NCI-H1694 treated with DMSO at 0.1 percent for 48 hours (cell line): ENCODE results near the gene ALAS2.
"Not testable (repeated sequence)": the region's sequence is repeated elsewhere in the genome, so short reads cannot be mapped to it uniquely, and the experiment has no call there.

Source experiments
- DNase-seq: peaks from one replicate; lab custom pipeline; 2025; lab: John Stamatoyannopoulos, UW

ALAS2 gene

GRCh38 chrX:55030271-55031205 is at the start of gene ALAS2:
Gene ALAS2 (minus strand): TSS chrX:55030977. CDS start chrX:55026000, 4,977 bp downstream.
- no peak for DNase-seq

DNA sequence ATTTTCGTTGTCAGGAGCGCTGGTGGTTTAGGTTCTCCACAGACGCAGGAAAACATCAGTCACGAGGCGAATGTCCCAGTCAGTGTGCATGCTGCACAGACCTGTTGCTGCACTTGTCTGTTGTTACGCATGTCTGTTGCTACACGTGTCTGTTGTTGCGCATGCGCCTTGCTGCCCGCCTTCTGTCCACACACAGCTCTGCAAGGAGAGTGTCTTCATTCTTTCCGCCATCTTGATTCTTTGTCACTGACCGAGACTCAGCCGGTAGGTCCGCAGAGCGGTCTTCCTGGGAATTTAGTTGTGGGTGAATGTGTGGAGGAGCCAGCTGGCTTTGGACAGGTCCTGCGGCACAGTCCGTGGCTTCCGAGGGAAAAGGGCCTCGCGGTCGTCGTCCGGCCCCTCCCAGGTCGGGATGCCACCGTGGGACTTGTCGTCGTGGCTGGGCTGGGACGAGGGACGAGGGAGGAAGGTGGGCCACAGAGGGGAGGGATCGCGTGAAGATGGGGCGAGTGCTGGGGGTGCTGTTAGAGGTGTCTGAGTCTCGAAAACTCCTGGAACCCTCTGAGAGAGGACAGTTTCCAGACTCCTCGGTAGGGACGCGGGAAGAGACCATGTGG is 44.2 kb upstream of the ALAS2 start, which contains the start of gene PAGE2B:
PAGE2B (plus strand) TSS at position 180 of the 617 bp plus-strand sequence. CDS start 1,012 bp downstream, outside the sequence.
- DNase-seq: no peak

DNA sequence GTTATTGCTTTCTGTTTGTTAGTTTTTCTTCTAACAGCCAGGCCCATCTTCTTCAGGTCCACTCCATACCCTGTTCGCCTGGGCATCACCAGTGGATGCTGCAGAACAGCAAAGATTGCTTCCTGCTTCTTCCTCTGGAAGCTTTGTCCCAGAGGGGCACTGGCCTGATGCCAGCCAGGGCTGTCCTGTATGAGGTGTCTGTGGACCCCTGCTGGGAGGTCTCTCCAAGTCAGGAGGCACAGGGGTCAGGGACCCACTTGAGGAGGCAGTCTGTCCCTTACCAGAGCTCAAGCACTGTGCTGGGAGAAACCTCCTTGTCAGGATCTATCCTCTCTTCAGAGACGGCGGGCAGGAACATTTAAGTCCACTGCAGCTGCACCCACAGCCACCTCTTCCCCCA is 41.5 kb upstream of the ALAS2 start:
- no peak for DNase-seq

DNA sequence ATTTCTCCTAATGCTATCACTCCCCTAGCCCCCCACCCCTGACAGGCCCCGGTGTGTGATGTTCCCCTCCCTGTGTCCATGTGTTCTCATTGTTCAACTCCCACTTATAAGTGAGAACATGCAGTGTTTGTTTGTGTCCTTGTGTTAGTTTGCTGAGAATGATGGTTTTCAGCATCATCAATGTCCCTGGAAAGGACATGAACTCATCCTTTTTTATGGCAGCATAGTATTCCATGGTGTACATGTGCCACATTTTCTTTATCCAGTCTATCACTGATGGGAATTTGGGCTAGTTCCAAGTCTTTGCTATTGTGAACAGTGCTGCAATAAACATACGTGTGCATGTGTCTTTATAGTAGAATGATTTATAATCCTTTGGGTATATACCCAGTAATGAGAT is 36.4 kb upstream of the ALAS2 start:
- not testable (repeated sequence) for DNase-seq

DNA sequence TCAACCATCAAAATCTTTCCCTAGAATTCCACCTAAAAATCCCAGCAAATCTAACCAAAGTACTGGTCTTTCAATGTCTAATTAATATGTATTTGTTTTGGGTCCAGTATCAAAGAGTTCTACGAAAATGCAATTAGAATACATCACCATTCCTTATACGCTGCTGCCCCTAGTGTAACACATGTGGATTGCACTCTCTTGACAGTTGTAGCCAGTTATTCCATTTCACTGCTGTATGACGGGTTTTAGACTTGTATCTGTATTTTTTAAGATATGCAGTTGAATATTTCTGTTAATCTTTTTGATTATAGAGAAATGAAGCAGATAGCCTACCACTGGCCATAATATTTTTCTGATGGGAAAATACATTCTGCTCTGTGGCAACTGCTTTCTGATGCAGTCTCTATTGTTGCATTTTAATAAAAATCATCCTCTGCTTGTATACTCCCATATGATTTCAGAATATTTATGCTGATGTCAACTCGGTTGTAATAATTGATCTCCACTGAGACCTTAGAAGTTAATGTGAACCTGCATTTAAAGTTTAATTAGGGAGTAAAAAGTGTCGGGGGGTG is 27.0 kb upstream of the ALAS2 start:
- DNase-seq: peak; percentile 21

DNA sequence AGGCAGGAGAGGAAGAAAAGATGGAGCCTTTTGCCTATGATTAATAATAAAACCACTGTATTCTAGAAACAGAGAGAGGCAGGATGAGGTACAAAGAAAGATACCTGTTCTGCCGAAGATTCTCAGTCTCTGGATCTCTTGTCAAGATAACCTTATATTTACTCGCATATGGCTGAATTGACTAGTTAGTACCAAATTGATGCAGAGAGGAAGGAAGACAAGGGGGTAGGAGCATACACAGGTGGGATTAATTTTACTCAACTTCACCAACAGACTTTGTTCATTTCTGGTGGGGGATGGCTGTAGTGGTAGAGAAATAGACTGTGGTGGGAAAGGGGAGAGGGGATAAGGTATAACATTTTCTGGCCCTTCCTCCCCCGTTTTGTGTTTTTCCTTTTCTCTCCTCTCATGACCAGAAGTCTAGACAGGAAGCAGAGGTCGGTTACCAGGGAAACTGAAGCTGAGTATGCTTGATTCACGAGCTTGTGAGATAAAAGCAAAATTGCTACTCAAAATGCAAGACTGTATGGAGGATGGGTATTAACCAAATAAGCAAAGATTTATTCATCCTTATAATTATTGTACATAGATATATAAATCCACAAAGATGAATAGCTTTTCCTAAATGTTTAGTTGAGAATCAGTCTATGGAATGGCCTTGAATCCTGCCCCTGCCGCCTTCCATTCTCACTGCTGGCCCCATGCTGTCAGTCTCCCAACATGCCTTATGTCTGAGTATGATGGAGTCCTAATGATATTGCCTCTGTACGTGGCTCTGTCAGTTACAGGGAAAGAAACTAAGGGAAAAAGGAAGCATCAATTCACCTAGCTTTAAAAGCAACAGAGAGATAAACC is 26.3 kb upstream of the ALAS2 start:
- DNase-seq: peak; percentile 21

- not testable (repeated sequence) for DNase-seq
Measured at GRCh38 chrX:55050599-55050998, 19.8 kb upstream of the ALAS2 start.

DNA sequence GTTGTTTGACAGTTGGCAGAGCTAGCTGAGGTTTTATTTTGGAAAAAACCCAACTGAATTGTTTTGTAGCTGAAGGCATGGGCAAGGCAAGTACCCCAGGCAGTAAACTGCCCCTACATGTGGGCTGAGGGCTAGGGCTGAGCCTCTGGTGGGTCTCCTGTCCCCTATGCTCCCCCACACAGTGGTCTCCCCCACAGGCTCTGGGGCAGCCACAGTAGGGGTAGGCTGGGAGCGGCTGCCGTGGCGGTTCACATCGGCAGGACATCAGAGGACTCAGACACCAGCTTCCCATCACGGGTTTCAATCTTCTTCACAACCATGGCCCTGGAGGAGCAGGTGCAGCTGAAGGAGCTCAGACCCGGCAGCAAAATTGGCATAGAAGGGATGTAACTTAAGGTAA is 10.7 kb upstream of the ALAS2 start:
- DNase-seq: no peak

GRCh38 chrX:55039471-55039870 is 8.7 kb upstream of the ALAS2 start:
- no peak for DNase-seq

GRCh38 chrX:55033429-55033828 is 2.7 kb upstream of the ALAS2 start:
- DNase-seq: no peak

DNA sequence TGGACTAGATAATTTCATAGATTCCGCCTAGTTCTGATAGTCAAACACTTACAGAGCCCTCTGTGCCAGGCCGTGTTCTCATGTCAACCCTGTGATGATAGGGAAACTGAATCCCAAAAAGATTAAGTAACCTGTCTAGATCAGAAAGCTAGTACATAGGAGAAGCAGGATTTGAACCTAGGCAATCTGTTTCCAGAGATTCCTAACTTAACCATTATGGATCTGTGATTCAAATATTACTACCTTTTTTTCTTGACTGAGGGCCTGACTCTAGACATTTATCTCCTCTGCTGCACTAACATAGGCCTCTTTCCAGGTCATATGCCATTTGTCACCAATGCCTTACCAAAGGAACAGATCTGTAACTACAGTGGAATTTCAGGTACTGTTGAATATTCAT is 1.5 kb downstream of the ALAS2 start:
- DNase-seq: no peak

DNA sequence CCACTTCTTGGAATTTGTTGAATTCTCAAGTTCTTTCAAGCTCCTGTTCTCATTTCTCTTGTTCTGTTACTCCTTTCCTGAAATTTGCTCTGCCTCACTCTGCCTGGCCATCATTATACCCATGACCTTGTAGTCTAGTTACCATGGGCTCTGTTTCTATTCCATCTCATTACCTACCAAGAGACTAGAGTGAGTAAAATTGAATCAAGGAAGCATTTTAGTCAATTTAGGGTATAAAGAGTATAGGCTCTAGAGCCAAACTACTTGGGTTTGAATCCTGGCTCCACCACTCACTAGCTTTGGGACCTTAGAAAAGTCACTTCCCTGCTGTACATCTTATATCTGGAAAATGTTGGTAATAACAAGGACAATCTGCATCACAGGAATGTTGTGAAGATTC is 2.2 kb downstream of the ALAS2 start:
- no peak for DNase-seq

DNA sequence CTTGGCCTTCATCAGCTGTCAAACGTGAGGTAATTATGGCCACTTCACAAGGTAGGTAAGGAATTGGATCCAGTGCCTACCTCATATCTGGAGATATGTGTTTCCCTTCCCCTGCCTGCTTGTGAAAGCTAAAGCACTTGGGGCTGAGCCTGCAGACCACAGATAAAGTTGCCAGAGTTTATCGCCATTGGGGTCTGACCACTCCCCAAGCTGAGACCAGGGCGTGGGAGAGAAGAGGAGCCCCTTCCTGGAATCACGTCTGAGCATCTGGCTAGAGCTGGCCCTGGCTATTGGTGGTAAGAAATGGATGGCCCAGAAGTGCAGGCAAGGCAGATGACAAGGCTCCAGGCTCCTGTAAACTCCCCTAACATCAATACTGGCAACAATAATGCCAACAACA is 2.7 kb downstream of the ALAS2 start:
- DNase-seq: no peak

GRCh38 chrX:55026840-55027239 is 3.9 kb downstream of the ALAS2 start:
- DNase-seq: no peak

DNA sequence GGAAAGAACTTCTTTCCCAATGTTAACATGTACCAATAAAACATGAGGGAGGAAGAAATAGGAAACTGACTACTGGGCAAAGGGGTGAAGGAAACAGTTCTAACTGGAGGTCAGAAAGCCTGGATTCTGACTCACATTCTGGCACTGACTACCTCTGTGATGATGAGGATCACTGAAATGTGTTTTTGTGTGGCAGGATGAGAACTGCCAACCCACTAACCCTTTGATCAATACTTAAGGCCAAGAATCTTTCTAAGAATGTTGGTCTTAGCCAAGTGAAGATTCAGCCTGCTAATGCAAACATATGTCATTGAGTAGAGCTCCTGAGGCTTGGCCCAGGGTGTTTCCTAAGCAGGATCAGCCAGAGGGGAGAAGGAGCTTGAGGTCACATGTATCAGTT is 4.6 kb downstream of the ALAS2 start:
- DNase-seq: no peak

GRCh38 chrX:55014897-55015299 is 15.9 kb downstream of the ALAS2 start:
- no peak for DNase-seq

DNA sequence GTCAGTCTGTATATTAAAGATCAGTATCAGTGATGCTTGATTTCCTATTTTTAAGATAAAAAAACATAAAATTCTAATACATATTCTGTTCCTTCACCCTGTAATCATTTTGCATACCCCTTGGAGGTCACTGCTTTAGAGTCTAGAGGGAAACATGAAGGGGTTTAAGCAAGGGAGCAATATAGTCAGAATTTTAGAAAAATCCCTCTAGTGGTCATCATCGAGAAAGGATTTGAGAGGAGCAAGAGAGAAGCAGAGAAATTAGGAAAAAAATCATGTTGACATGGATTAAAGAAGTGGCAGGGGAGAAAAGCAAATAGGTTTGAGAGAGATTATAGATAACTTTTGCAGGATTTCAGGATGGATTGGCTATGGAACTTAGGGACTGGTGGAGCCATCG is 19.5 kb downstream of the ALAS2 start:
- no peak for DNase-seq

DNA sequence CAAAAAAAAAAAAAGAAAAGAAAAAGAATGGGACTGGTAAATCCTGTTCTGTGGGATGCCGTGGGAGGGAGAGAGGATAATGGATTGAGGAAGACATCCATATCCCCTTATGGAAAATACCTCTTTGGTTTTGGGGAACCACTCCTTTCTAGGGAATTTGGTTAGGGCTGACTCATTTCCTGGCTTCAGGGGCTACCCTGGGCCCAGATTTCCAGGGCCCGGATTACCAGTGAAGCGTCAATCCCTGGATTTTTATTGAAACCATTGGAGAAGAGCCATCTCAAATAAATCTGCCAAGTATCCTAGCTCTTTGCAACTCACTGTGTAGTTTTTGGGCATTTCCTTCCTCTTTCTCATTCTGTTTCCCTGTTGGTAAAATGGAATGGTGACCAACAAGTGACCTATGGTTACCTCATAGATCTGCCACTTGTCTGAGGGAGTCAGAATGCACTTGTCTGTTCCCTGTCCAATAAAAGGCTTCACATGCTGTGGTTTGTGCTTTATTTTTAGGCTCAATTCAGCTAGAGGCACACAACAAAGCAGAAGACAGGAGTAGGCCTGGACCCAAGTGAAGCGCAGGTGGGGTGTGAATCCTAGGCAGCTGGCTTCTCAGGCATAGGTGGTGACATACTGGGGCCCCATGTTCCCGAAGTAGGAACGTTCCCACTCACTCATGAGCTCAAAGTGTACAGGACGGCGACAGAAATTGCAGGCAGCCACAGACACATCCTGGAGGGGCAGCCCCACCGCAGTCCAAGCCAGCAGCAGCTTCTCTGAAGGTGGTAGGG is 22.0 kb downstream of the ALAS2 start:
- DNase-seq: no peak

- DNase-seq: no peak
Measured at GRCh38 chrX:55007656-55008055, 23.1 kb downstream of the ALAS2 start.

- no peak for DNase-seq
Measured at GRCh38 chrX:55006827-55007621, 23.8 kb downstream of the ALAS2 start.
